D721Med (cell line): Measurements from ENCODE around the gene WIZ.

Source experiments
- DNase-seq: peaks from one replicate; pipeline ENCODE4 v3.0.0; 2011; ENCODE audit warnings: low spot score; ENCODE audit not compliant: insufficient read length
- FAIRE-seq: peaks from 2 replicates; lab custom pipeline; 2011; peaks lifted over from hg19 to GRCh38; lab: Jason Lieb, UNC
- CTCF ChIP-seq: IDR thresholded peaks from 2 replicates; pipeline ENCODE4 v1.5.1; 2012; ENCODE audit warnings: mild to moderate bottlenecking, control low read depth; ENCODE audit not compliant: insufficient read depth; ENCODE audit errors: missing control alignments

The WIZ gene

GRCh38 chr19:15426485-15427349 lies 23.0 kb downstream of the WIZ start:
- DNase-seq, result no peak
- TF ChIP-seq CTCF, result no peak
- peak; percentile 6 for FAIRE-seq

- TF ChIP-seq CTCF, result no peak
- DNase-seq, result no peak
- no peak for FAIRE-seq
Measured at GRCh38 chr19:15425321-15425950, 24.3 kb downstream of the WIZ start.

- no peak for DNase-seq
- TF ChIP-seq CTCF, result no peak
- FAIRE-seq, result no peak
Measured at GRCh38 chr19:15424692-15425272, 25.0 kb downstream of the WIZ start.

GRCh38 chr19:15424121-15424520 lies 25.6 kb downstream of the WIZ start:
- TF ChIP-seq CTCF, result no peak
- no peak for DNase-seq
- FAIRE-seq, result no peak

GRCh38 chr19:15423130-15423529 lies 26.6 kb downstream of the WIZ start:
- FAIRE-seq (no peak), DNase-seq (no peak)
- TF ChIP-seq CTCF, result no peak

GRCh38 chr19:15422296-15423075 lies 27.3 kb downstream of the WIZ start:
- FAIRE-seq (no peak), DNase-seq (no peak)
- no peak for TF ChIP-seq CTCF
